Right ventricle myocardium superior (tissue), 1 donor: ENCODE data around the gene LRRC32. TPM values are rescaled to one million over a fixed set of nuclear protein-coding genes. Genes with fewer than 3 reads are reported as not detected.

Experiments
- ATAC-seq: fragments of 200-7000 bp; cut with Tn5 transposase; one replicate; pipeline ENCODE4 v1.9.1; 2020; ENCODE audit warnings: mild to moderate bottlenecking; ENCODE audit not compliant: poor library complexity
- DNase-seq: peaks from one replicate; pipeline ENCODE4 v3.0.0-alpha.2; 2020
- intact Hi-C: fragments of 100-400 bp; cut with DNase I; formaldehyde crosslinking; loops from one replicate; pipeline ENCODE4 v1.11.2; 2022
- total RNA-seq: library from RNA; stranded (reverse); fragmentation: NEBNext Ultra II Directional; extraction: Animal tissue kit (Norgen Biotek cat#: 25700); gene quantifications from one replicate; pipeline ENCODE4 v1.2.1, GENCODE V29; 2021
- donor health status: DM: no; HTN: yes; CAD: no; lungs with severe emphysema.

The LRRC32 gene
- total RNA-seq, 1 donor from 2014 or later: 30.3 TPM

DNA sequence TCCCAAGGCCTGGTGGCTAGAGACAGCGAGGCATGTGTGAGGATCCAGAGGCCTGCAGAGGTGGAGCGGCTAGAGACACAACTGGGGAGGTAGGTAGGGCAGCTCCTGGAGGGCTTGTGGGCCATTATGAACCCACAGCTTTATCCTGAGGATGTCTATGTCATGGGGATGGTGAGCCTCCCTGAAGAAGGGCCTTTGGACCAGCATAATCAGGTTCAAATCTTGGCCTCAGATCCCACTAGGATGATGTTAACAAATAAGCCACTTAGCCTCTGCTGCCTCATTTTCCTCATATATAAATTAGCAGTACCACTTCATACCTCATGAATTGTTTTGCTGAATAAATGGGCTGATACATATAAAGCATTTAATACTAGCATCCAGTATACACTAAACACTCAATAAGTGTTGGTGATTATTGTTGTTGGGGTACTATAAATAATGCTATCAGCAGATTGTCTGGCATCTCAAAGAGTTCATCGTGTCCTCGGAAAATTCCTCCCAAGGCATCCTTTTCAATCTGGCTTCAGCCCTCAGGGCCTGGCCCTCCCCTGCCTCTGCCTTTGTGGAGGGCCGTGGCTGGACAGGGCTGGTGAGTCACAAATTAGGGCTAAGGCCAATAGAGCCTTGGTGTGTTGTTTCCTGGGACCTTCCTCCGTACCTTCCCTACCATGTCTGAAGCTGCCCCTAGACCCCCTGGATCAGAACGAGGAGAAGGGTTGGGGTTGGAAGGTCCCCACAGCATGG is 30.9 kb upstream of the LRRC32 start:
- DNase-seq: no peak
- no peak for ATAC-seq
- intact Hi-C loops: no loop called here

DNA sequence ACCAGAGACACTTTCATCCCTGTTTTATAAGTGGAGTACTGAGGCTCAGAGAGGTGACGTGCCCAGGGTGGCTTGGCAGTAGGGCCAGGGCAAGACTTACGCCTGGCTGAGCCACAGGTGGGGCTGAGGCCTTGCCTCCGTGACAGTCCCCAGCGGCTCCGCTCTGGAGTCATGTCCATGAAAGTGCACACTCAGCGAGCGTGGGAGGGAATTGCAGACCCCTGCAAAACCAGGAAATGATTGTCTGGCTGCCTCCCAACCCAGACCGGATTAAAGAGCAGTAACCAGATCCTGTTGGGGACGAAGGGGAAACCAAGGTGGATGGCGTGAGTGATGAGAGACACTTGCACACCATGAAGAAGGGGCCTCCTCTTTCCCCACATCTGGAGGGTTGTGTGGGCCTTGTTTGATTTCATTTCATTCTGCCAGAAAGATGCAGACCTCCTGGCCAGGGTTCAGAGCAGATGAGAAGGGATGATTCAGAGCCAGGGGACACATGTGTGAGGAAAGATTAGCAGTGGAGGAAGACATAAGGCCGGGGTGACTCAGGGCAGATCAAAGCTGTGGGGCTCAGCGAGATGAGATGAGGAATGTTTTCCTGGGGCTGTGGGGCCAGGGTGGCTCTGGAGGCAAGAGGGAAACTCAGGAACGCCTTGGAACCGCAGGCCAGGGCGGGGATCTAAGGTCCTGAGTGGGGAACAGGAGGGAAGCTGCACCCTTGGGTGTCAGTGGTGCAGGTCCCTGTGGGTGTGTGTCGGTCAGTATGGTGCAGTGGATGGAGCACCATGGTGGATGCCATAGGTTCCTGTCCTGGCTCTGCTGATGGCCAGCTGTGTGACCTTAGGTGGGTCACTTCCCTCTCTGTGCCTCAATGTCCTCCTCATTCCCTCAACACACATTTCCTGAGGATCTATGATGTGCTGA is 29.9 kb upstream of the LRRC32 start:
- DNase-seq (no peak), ATAC-seq (no peak)
- intact Hi-C loops: no loop called here

DNA sequence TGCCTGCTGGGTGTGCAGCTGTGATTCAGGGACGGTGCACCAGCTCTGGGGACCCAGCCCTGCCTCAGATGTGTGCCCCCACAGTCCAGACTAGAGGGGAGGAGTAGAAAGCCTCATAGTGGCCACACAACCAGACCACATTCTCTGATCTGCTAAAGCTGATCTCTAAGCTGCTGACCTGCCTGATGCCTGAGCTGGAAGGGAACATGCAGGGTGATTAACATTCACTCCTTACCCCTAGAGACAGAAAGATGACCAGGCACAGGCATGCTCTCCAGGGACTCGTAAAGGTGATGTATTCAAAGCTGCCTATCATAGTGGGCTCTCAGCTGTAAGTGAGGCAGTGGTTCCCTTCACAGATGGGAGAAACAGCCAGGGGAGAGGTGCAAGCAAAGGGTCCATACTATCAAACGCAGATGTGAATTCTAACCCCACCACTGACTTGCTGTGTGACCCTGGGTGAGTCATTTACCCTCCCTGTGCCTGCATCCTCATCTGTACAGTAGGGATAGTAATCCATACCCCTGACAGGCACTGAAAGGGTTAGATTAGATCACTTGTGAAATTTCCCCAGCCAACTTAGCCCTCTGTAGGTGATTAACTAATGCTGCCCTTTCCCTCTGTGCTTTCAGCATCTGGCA is 29.0 kb upstream of the LRRC32 start:
- DNase-seq (no peak), ATAC-seq (no peak)
- intact Hi-C loops: no loop called here

DNA sequence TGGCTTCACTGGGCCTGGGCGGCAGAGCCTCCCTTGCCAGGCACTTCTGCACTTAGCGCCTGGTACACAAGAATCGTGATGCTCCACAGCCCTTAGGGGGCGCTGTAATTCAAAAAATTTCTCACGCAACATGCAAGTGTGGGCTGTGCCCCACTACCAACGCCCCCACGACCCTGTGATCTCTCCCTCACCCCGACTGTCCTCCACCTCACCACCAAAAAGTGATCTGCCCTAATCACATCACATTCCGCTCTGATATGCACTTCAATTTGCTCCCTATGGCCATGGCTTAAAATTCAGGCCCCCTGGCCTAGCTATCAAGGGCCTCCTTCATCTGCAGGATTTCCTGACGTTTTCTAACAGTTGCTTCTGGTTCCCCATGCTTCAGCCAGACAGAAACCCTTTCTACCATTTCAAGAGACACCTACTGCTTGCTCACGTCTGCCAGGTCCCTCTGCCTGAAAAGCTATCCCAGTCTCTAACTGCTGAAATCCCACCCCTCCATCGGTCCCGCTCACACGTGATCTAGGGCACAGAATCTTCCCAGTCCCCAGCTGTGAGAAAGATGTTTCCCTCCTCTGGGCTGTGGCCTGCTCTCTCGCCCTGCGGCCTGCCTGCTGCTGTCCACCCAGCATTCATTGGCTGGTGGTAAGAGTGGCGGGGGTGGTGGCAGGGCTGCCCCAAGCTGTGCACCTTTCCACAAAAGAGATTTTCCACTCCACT is 27.9 kb upstream of the LRRC32 start:
- ATAC-seq (no peak), DNase-seq (no peak)
- intact Hi-C loops: no loop called here

DNA sequence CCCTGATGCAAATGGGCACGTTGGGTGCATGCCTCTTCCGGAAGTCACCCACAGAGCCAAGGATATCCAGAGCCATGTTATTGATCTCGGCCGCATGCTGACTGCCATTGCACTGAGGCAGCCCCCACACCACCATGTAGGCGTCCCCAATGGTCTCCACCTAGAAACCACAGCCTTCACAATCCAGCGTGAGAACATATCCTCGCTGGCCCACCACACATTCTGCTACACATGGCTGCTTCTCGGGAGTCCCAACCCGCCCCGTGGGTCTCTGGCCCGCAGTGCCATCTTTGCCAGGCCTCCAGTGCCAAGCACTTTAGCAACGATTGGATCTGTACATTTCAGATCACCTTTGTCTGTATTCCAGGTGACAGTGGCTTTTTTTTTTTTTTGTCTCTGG is 26.2 kb upstream of the LRRC32 start:
- DNase-seq: no peak
- no peak for ATAC-seq
- intact Hi-C loops: no loop called here

DNA sequence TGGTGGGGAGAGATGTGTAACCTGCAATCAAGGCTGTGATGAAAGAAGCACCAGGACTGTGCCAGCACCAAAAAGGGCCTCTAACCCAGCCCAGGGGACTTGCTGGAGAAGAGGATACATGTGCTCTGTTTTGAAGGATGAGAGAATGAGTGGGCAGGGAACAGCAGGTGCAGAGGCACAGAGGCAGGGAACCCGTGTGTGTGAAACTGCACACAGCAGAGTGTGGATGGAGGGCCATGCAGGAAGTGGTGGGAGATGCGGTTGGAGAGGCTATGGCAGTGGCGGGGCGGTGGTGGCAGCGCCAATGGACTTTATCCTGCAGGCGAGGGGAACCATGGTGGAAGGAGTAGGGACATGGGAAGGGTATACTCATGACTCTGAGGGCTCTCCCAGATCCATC is 25.2 kb upstream of the LRRC32 start:
- ATAC-seq: no peak
- intact Hi-C loops: no loop called here
- DNase-seq: no peak

DNA sequence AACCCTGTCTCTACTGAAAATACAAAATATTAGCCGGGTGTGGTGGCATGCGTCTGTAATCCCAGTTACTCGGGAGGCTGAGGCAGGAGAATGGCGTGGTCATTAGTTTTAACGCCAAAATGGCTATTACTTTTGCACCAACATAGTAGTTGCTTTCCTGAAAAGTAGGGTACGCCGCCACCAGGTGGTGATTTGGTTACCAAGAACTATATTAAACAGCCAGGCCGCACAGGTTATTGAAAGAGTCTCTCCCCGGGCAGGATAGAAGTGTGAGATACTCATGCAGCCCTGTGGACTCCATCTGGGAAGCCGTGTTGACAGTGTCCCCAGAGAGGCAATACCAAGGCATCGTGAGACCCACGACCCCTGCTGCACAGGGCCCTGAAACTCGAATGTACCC is 24.6 kb upstream of the LRRC32 start:
- intact Hi-C loops: no loop called here
- DNase-seq (no peak), ATAC-seq (no peak)

DNA sequence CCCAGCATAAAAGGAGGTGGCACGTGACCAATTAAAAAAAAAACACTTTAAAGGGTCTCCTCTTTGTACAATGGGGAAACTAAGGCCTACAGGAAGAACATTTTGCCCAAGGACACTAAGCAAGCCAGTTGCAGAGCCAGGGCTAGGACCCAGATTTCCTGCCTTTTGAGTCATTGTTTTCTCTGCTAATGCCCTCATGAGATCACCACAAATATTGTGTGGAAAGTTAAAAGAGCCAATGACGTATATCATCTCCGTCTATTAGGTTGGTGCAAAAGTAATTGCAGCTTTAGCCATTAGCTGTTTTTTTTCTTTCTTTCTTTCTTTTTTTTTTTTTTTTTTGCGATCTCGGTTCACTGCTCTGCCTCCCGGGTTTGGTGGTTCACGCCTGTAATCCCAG is 24.1 kb upstream of the LRRC32 start:
- ATAC-seq: no peak
- no peak for DNase-seq
- intact Hi-C loops: no loop called here

DNA sequence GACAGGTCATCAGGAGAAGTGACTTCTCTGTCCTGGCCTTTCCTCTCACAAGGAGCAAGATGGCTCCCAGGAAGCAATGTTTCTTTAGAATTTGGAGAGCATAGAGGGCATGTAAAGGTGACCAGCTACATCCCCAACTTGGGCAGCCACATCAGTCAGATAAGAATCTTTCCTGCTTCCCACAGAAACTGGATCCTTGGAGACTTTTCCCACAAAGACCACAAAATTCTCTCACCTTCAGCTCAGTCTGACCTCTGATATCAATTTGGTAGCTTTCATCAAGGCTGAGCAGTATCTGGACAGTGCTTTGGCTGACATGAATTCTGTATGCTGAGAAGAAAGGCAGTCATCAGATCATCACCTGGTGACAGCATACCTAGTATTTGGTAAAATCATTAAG is 23.3 kb upstream of the LRRC32 start:
- DNase-seq: no peak
- ATAC-seq: no peak
- intact Hi-C loops: no loop called here

DNA sequence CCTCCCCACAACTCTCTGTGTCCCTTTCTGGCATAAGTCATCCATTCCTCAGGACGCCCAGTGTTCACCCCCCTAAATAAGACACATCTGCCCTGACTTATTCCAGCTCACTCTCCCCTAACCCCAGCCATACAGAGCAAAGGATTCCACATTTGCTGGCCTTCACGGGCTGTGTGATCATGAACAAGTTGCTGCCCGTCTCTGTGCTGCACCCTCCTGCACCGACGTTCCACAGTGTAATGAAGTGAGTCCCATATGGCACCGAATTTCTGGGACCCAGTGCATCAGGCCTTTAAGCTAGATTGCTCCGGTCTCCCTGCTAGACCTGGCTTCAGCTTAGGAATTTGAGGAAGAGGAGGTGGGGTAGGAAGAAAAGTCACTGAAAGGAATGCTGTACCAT is 22.4 kb upstream of the LRRC32 start:
- no peak for ATAC-seq
- no peak for DNase-seq
- intact Hi-C loops: no loop called here

DNA sequence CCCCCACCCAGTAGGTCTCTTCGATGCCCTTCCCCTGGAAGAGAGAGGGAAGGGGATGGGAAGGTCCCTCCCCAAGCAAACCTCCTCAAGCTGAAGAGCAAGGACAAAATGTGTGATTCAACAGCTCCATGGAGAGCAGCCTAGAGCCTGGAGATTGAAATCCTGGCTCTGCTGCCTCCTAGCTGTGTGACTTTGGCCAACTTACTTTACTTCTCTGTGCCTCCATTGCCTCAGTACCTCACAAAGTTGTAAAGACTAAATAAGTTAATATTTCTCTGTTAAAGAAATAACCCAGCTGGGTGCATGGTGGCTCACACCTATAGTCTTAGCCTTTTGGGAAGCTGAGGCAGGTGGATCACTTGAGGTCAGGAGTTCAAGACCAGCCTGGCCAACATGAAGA is 21.1 kb upstream of the LRRC32 start:
- DNase-seq (no peak), ATAC-seq (no peak)
- intact Hi-C loops: no loop called here

DNA sequence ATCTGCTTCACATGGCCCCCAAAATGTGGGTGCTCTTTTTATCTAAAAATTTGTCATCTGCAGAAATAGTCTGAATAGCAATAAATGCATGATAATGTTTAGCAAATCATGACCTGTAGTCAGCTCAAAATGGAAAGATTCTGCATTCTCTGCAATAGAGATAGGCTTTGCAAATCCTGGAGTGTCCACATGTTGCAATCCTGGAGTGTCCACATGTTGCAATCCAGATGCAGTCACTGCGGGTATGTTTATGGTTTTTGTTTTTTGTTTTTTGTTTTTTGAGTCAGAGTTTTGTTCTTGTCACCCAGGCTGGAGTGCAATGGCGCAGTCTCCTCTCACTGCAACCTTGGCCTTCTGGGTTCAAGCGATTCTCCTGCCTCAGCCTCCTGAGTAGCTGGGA is 20.2 kb upstream of the LRRC32 start:
- DNase-seq (no peak), ATAC-seq (no peak)
- intact Hi-C loops: no loop called here

DNA sequence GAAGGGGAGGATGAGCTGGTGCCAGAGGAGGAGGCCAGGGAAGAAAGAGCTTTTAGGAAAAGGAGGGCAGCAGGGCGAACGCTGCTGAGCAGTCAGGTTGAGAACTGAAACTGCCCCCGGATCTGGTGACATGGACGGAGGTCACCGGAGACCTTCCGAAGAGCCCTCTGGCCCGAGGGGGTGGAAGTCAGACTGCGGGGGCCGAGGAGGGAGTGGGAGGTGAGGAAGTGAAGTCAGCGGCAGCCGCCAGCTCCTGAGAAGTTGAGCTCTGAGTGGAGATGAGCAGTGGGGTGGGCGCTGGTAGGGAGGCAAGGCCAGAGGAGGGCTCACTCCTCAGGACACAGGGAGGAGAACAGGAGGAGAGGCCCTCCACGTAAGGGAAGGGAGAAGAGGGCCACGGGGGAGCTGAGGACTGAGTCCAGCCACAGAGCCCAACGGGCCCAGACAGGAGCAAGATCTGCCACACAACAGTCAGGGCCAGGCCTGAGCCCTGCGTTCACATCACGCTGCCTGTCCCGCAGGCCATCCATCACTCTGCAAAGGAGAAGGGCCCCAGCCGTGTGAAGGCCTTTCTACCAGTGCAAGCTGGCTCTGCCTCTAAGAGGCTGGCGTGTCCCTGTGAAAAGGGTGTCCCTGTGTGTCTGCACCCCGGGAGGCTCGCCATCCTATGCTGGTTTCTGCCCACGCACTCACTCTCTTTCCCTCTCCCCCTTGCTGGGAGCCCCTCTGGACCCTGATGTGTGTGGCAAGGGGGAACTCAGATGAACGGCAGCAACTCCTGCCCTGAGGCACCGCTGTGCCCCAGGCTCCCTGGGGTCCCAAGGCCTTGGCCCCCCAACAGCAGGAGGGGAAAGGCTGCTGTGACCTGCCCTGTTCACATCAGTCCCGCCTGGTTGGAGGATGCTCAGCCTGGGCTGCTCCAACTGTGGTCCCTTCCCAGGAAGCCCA is 19.0 kb upstream of the LRRC32 start:
- intact Hi-C loops: no loop called here
- ATAC-seq (no peak), DNase-seq (no peak)

DNA sequence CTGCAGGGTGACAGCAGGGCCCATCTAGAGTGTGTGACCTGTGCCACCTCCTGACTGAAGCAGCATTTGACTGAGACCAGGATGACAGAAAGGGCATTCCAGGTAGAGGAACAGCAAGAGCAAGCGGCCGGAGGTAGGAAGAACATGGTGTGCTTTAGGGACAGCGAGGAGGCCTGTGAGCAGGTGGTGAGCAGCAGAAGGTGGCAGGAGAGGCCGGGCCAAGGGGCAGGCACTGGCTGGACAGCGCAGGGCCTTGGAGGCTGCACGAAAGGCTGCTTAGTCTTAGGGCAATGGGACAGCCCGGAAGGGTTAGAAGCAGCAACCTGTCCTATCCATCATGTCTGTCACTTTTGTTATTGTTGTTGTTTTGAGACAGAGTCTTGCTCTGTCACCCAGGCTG is 17.6 kb upstream of the LRRC32 start:
- no peak for DNase-seq
- ATAC-seq: no peak
- intact Hi-C loops: no loop called here

DNA sequence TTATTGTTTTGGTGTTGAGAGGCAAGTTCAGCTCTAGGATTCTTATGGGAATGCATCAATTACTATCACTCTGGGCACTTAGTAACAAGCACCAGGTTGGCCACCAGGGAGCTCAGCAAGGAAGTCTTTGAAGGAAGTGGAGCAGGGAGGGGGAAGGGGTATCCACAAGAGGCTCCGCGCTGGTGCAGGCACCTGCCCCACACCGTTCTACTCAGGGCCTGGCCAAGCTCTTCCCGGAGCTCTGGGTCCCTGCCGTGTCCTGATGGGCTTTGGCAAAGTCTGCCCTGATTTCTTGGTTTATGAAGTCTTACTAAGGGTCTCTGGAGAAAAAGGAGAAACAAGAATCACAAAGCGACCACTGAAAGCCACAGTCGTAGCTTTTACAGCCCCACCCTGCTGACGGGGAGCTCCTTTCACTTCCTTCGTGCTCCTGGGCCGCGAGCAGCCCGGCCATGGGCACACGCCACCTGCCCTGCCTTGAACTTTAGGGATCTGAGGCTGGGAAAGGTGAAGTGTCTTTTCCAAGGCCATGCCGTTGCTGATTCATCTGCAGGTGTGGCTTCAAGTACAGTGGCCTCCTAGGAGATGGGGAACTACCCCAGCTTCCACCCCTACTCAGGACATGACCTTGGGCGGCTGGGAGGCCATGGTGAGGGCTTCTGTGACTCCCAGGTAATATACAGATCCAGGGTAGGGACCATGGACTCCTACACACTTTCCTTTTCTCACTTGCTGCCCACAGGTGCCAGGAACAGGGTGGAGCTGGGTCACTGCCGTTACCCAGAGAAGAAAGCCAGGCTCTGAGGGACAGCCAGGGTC is 15.9 kb upstream of the LRRC32 start:
- intact Hi-C loops: no loop called here
- no peak for DNase-seq
- ATAC-seq: no peak

DNA sequence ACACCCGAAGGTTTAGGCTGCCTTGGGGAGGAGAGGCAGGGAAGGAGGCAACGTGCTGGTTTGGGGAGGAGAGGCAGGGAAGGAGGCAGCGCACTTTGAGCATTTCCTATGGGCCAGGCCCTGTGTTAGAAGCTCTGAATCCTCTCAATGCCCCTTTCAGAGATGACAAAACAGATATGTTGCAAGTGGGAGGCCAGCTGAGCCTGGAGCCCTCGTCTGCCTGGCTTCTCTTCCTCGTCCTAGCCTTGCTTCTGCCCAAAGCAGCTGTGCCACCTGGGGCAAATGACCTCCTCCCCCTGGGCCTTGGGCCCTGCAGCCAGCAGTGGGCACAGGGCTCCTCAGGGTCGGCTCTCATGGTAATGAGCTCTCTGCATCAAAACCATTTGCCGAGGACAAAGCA is 15.3 kb upstream of the LRRC32 start:
- DNase-seq: no peak
- intact Hi-C loops: no loop called here
- no peak for ATAC-seq

DNA sequence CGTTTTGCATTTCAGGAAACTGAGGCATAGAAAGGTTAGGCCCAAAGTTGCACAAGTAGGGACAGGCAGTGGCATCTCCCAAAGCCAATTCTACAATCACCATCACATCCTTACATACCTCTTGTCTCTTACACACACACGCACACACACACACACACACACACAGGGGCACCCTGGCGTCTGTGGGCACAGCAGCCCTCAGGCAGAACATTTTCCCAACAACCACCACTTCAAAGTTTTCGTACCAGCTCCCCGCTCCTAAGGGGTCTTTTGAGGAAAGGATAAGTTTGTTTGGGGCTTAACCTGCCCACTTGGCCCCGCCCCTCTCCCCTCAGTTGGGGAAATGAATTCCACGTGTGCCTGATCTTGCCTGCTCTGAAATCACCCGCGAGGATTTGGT is 14.7 kb upstream of the LRRC32 start:
- ATAC-seq: no peak
- DNase-seq: no peak
- intact Hi-C loops: no loop called here
